Esophagus squamous epithelium (tissue), 5 donors: ENCODE measurements around the gene MKNK1. TPM values are rescaled to one million over a fixed set of nuclear protein-coding genes. Genes with fewer than 3 reads are reported as not detected.

Source experiments
- DNase-seq: peaks from one replicate; lab custom pipeline; 2025; lab: John Stamatoyannopoulos, UW
- H3K27ac ChIP-seq, 4 donors: fragments of 200-600 bp; sonication (generic); one replicate each; pipeline ENCODE4 v1.5.1; 2016 to 2019; ENCODE audit warnings: mild to moderate bottlenecking in 1 of 4
- H3K27me3 ChIP-seq, 4 donors: fragments of 200-600 bp; sonication (generic); 1 replicate in 3 of 4; 2 replicates in 1 of 4; pipeline versions ENCODE4 v1.5.1 to v1.6.0; 2017 to 2021; ENCODE audit warnings: antibody characterized with exemption in 1 of 4
- H3K36me3 ChIP-seq, 3 donors: fragments of 200-600 bp; sonication (generic); one replicate each; pipeline ENCODE4 v1.5.1; 2016 to 2019
- H3K4me1 ChIP-seq, 3 donors: fragments of 200-600 bp; sonication (generic); one replicate each; pipeline ENCODE4 v1.5.1; 2017 to 2019
- H3K4me3 ChIP-seq, 4 donors: fragments of 200-600 bp; sonication (generic); 1 replicate in 3 of 4; 2 replicates in 1 of 4; pipeline ENCODE4 v1.5.1; 2016 to 2019; ENCODE audit warnings: mild to moderate bottlenecking in 2 of 4, moderate library complexity in 1 of 4
- H3K9me3 ChIP-seq, 3 donors: fragments of 200-600 bp; sonication (generic); one replicate each; pipeline ENCODE4 v1.5.1; 2016 to 2019
- CTCF ChIP-seq, 6 experiments: fragments of 450-650 bp in 4 of 6; fragments of 200-600 bp in 2 of 6; sonication (generic) in 2 of 6; IDR thresholded peaks; one replicate each; pipeline ENCODE4 v1.5.1; 2016 to 2019; ENCODE audit warnings: antibody characterized with exemption in 6 of 6, mild to moderate bottlenecking in 4 of 6, moderate library complexity in 4 of 6
- POLR2A ChIP-seq, 4 donors: fragments of 450-650 bp; IDR thresholded peaks; one replicate each; pipeline ENCODE4 v1.6.1; 2017; ENCODE audit warnings: antibody characterized with exemption in 4 of 4, mild to moderate bottlenecking in 4 of 4, moderate library complexity in 3 of 4
- WGBS, 2 donors: methylation state at CpG; one replicate each; pipeline ENCODE4 v1.1.5; 2018; 5-methylcytosine and 5-hydroxymethylcytosine counted together
- intact Hi-C: fragments of 100-400 bp; cut with DNase I; formaldehyde crosslinking; loops from one replicate; pipeline ENCODE4 v1.15.0; 2022
- total RNA-seq, 4 donors: library from RNA; depleted of rRNA; stranded (reverse); fragments of >200 nt; gene quantifications; one replicate each; pipeline ENCODE4 v1.1.0, GENCODE V29; 2016
- donor health status: DM: yes; HTN: yes; CAD: no.

MKNK1 gene
- total RNA-seq, 4 donors from 2014 or later, result 18.2 to 33.7 (median 33.6) TPM

- H3K36me3 ChIP-seq, result peaks cover 15 to 73% (median 35%) of the 10 kb centered on the region in 3 donors
- no peak overlapping the region for H3K4me3 ChIP-seq
- no peaks in the 10 kb centered on the region for H3K9me3 ChIP-seq
- no peak overlapping the region for H3K27ac ChIP-seq
- 82 to 84% methylated on average over 4 of the region's 4 CpGs for WGBS, 2 donors
- peaks cover 0 to 16% (median 0%) of the 10 kb centered on the region in 3 donors for H3K4me1 ChIP-seq
- no peak for DNase-seq
- TF ChIP-seq POLR2A (IDR thresholded peaks at IDR 0.05), result no peak
- no peak for TF ChIP-seq CTCF (IDR thresholded peaks at IDR 0.05)
- H3K27me3 ChIP-seq, result no peaks in the 10 kb centered on the region
- intact Hi-C loops, result no loop called here
These were observed 11.2 kb downstream of the MKNK1 start for GRCh38 chr1:46592823-46593222.

GRCh38 chr1:46589529-46589928, 14.5 kb downstream of the MKNK1 start:
- Histone ChIP-seq H3K27me3 (no peaks in the 10 kb centered on the region), H3K4me1 (peaks cover 0 to 1% (median 0%) of the 10 kb centered on the region in 3 donors), H3K4me3 (no peak overlapping the region), H3K36me3 (peaks cover 24 to 97% (median 35%) of the 10 kb centered on the region in 3 donors), H3K9me3 (no peaks in the 10 kb centered on the region), H3K27ac (no peak overlapping the region)
- intact Hi-C loops, result no loop called here
- DNase-seq, result no peak
- WGBS, 2 donors, result 89 to 92% methylated on average over 3 of the region's 3 CpGs
- TF ChIP-seq CTCF (IDR thresholded peaks at IDR 0.05) (no peak), POLR2A (IDR thresholded peaks at IDR 0.05) (no peak)

GRCh38 chr1:46587069-46587468, 17.0 kb downstream of the MKNK1 start:
- H3K27me3 ChIP-seq, result no peaks in the 10 kb centered on the region
- TF ChIP-seq POLR2A (IDR thresholded peaks at IDR 0.05) (no peak), CTCF (IDR thresholded peaks at IDR 0.05) (no peak)
- 76 to 92% methylated on average over 4 to 7 of the region's 7 CpGs for WGBS, 2 donors
- peaks cover 26 to 97% (median 33%) of the 10 kb centered on the region in 3 donors for H3K36me3 ChIP-seq
- H3K9me3 ChIP-seq, result no peaks in the 10 kb centered on the region
- H3K4me3 ChIP-seq, result no peak overlapping the region
- DNase-seq, result no peak
- H3K4me1 ChIP-seq, result peaks cover 0 to 6% (median 0%) of the 10 kb centered on the region in 3 donors
- intact Hi-C loops, result no loop called here
- no peak overlapping the region for H3K27ac ChIP-seq

GRCh38 chr1:46585312-46585938, 18.6 kb downstream of the MKNK1 start:
- Histone ChIP-seq H3K9me3 (no peaks in the 10 kb centered on the region), H3K27ac (no peak overlapping the region), H3K36me3 (peaks cover 19 to 97% (median 26%) of the 10 kb centered on the region in 3 donors), H3K27me3 (no peaks in the 10 kb centered on the region), H3K4me3 (no peak overlapping the region), H3K4me1 (peaks cover 0 to 11% (median 2%) of the 10 kb centered on the region in 3 donors)
- intact Hi-C loops, result no loop called here
- DNase-seq, result no peak
- 88 to 90% methylated on average over 12 of the region's 12 CpGs for WGBS, 2 donors
- TF ChIP-seq POLR2A (IDR thresholded peaks at IDR 0.05) (no peak), CTCF (IDR thresholded peaks at IDR 0.05) (no peak)

- intact Hi-C loops, result no loop called here
- Histone ChIP-seq H3K9me3 (no peaks in the 10 kb centered on the region), H3K27ac (no peak overlapping the region), H3K27me3 (no peaks in the 10 kb centered on the region), H3K4me1 (peaks cover 0 to 12% (median 2%) of the 10 kb centered on the region in 3 donors), H3K36me3 (peaks cover 9 to 97% (median 29%) of the 10 kb centered on the region in 3 donors), H3K4me3 (no peak overlapping the region)
- TF ChIP-seq CTCF (IDR thresholded peaks at IDR 0.05) (no peak), POLR2A (IDR thresholded peaks at IDR 0.05) (no peak)
- 85 to 93% methylated on average over 5 of the region's 5 CpGs for WGBS, 2 donors
- DNase-seq, result no peak
These were observed 20.6 kb downstream of the MKNK1 start for GRCh38 chr1:46583494-46583893.
